HG02884 (cell line): ENCODE results near the gene MRC2.

Experiments used
- ATAC-seq: cut with Tn5 transposase; IDR thresholded peaks from one replicate; pipeline ENCODE4 v1.9.1; 2021; ENCODE audit warnings: mild to moderate bottlenecking, moderate library complexity; ENCODE audit not compliant: unreplicated experiment

Gene MRC2

GRCh38 chr17:62658136-62658920 lies 30.9 kb downstream of the MRC2 start:
- no peak for ATAC-seq

- ATAC-seq, result no peak
Observed at GRCh38 chr17:62660629-62661118, 33.2 kb downstream of the MRC2 start.

GRCh38 chr17:62661337-62661736 lies 33.9 kb downstream of the MRC2 start:
- no peak for ATAC-seq

- no peak for ATAC-seq
Observed at GRCh38 chr17:62662855-62663254, 35.4 kb downstream of the MRC2 start.

GRCh38 chr17:62663304-62663703 lies 35.8 kb downstream of the MRC2 start:
- no peak for ATAC-seq

GRCh38 chr17:62664336-62665120 lies 37.1 kb downstream of the MRC2 start:
- no peak for ATAC-seq

- no peak for ATAC-seq
Observed at GRCh38 chr17:62665599-62665998, 38.1 kb downstream of the MRC2 start.

GRCh38 chr17:62666061-62666800 lies 38.8 kb downstream of the MRC2 start:
- no peak for ATAC-seq

GRCh38 chr17:62666801-62667591 lies 39.5 kb downstream of the MRC2 start:
- no peak for ATAC-seq

- no peak for ATAC-seq
Observed at GRCh38 chr17:62668091-62668804, 40.8 kb downstream of the MRC2 start.

GRCh38 chr17:62670202-62670821 lies 42.8 kb downstream of the MRC2 start:
- no peak for ATAC-seq

GRCh38 chr17:62671553-62671952 lies 44.1 kb downstream of the MRC2 start:
- ATAC-seq, result no peak

- no peak for ATAC-seq
Observed at GRCh38 chr17:62672957-62673356, 45.5 kb downstream of the MRC2 start.

- no peak for ATAC-seq
Observed at GRCh38 chr17:62673614-62674362, 46.3 kb downstream of the MRC2 start.

- no peak for ATAC-seq
Observed at GRCh38 chr17:62674363-62674739, 46.9 kb downstream of the MRC2 start.

- ATAC-seq, result no peak
Observed at GRCh38 chr17:62674841-62675240, 47.4 kb downstream of the MRC2 start.

GRCh38 chr17:62675260-62675659 lies 47.8 kb downstream of the MRC2 start:
- ATAC-seq, result no peak

- no peak for ATAC-seq
Observed at GRCh38 chr17:62675701-62676100, 48.2 kb downstream of the MRC2 start.
